Tibial nerve (tissue), 4 donors: Measurements from ENCODE around the gene TTC7B. TPM values are rescaled to one million over a fixed set of nuclear protein-coding genes. Genes with fewer than 3 reads are reported as not detected.

Source experiments
- DNase-seq, 2 donors: peaks; one replicate each; pipeline ENCODE4 v3.0.0-alpha.2; 2019; ENCODE audit warnings: low spot score in 2 of 2
- H3K27ac ChIP-seq, 4 donors: fragments of 200-600 bp; sonication (generic) in 3 of 4; one replicate each; pipeline ENCODE4 v1.5.1; 2017 to 2019; ENCODE audit warnings: mild to moderate bottlenecking in 1 of 4
- H3K27me3 ChIP-seq, 2 donors: fragments of 200-600 bp; sonication (generic) in 1 of 2; one replicate each; pipeline versions ENCODE4 v1.5.1 to v1.6.0; 2017 to 2019
- H3K36me3 ChIP-seq, 3 donors: fragments of 200-600 bp; sonication (generic); one replicate each; pipeline ENCODE4 v1.5.1; 2018 to 2019
- H3K4me1 ChIP-seq, 4 donors: fragments of 200-600 bp; sonication (generic) in 3 of 4; one replicate each; pipeline ENCODE4 v1.5.1; 2017 to 2019
- H3K4me3 ChIP-seq, 4 donors: fragments of 200-600 bp; sonication (generic) in 3 of 4; one replicate each; pipeline ENCODE4 v1.5.1; 2017 to 2019; ENCODE audit warnings: mild to moderate bottlenecking in 1 of 4, moderate library complexity in 1 of 4
- H3K9me3 ChIP-seq, 4 donors: fragments of 200-600 bp; sonication (generic) in 3 of 4; one replicate each; pipeline ENCODE4 v1.5.1; 2017 to 2019
- CTCF ChIP-seq, 5 experiments: fragments of 200-600 bp in 3 of 5; fragments of 450-650 bp in 2 of 5; sonication (generic) in 3 of 5; IDR thresholded peaks; one replicate each; pipeline ENCODE4 v1.5.1; 2016 to 2019; ENCODE audit warnings: antibody characterized with exemption in 5 of 5, mild to moderate bottlenecking in 3 of 5, moderate library complexity in 2 of 5
- EP300 ChIP-seq, 2 donors: sonication (generic); formaldehyde crosslinking; IDR thresholded peaks; one replicate each; pipeline ENCODE4 v1.6.1; 2017; ENCODE audit warnings: antibody characterized with exemption in 2 of 2, mild to moderate bottlenecking in 1 of 2
- POLR2A ChIP-seq, 2 donors: fragments of 450-650 bp; IDR thresholded peaks; one replicate each; pipeline ENCODE4 v1.6.1; 2017; ENCODE audit warnings: antibody characterized with exemption in 2 of 2, mild to moderate bottlenecking in 2 of 2, moderate library complexity in 2 of 2
- WGBS, 2 donors: methylation state at CpG; one replicate each; pipeline ENCODE4 v1.1.5; 2018; 5-methylcytosine and 5-hydroxymethylcytosine counted together
- total RNA-seq, 4 donors: library from RNA; depleted of rRNA; stranded (reverse); fragments of >200 nt; gene quantifications; one replicate each; pipeline ENCODE4 v1.1.0, GENCODE V29; 2016

TTC7B gene
- total RNA-seq, 4 donors from 2014 or later, result 25.9 to 44.1 (median 34.4) TPM

GRCh38 chr14:90545966-90546751 lies 270.1 kb downstream of the TTC7B start:
- Histone ChIP-seq H3K27me3 (no peaks in the 10 kb centered on the region), H3K4me3 (no peak overlapping the region), H3K9me3 (no peaks in the 10 kb centered on the region), H3K36me3 (peaks cover 0 to 27% (median 0%) of the 10 kb centered on the region in 3 donors), H3K4me1 (no peaks in the 10 kb centered on the region), H3K27ac (no peak overlapping the region)
- no peak for DNase-seq
- 78 to 87% methylated on average over 10 of the region's 10 CpGs for WGBS, 2 donors
- TF ChIP-seq CTCF (IDR thresholded peaks at IDR 0.05), result no peak

GRCh38 chr14:90545382-90545781 lies 270.8 kb downstream of the TTC7B start:
- WGBS, 2 donors, result 72 to 86% methylated on average over 3 of the region's 3 CpGs
- H3K27me3 ChIP-seq, result no peaks in the 10 kb centered on the region
- no peaks in the 10 kb centered on the region for H3K4me1 ChIP-seq
- peaks cover 0 to 35% (median 0%) of the 10 kb centered on the region in 3 donors for H3K36me3 ChIP-seq
- TF ChIP-seq CTCF (IDR thresholded peaks at IDR 0.05), result no peak
- no peak for TF ChIP-seq POLR2A (IDR thresholded peaks at IDR 0.05)
- TF ChIP-seq EP300 (IDR thresholded peaks at IDR 0.05), result no peak
- no peak overlapping the region for H3K4me3 ChIP-seq
- H3K27ac ChIP-seq, result no peak overlapping the region
- no peak for DNase-seq
- H3K9me3 ChIP-seq, result no peaks in the 10 kb centered on the region

- H3K36me3 ChIP-seq, result peaks cover 0 to 39% (median 0%) of the 10 kb centered on the region in 3 donors
- TF ChIP-seq EP300 (IDR thresholded peaks at IDR 0.05) (no peak), POLR2A (IDR thresholded peaks at IDR 0.05) (no peak), CTCF (IDR thresholded peaks at IDR 0.05) (no peak)
- WGBS, 2 donors, result 74 to 83% methylated on average over 8 of the region's 8 CpGs
- no peak overlapping the region for H3K4me3 ChIP-seq
- no peak for DNase-seq
- no peak overlapping the region for H3K27ac ChIP-seq
- no peaks in the 10 kb centered on the region for H3K4me1 ChIP-seq
- no peaks in the 10 kb centered on the region for H3K9me3 ChIP-seq
- H3K27me3 ChIP-seq, result no peaks in the 10 kb centered on the region
Observed at GRCh38 chr14:90544971-90545370, 271.3 kb downstream of the TTC7B start.

- H3K36me3 ChIP-seq, result peaks cover 0 to 43% (median 0%) of the 10 kb centered on the region in 3 donors
- no peaks in the 10 kb centered on the region for H3K27me3 ChIP-seq
- TF ChIP-seq EP300 (IDR thresholded peaks at IDR 0.05) (no peak), POLR2A (IDR thresholded peaks at IDR 0.05) (no peak), CTCF (IDR thresholded peaks at IDR 0.05) (no peak)
- H3K9me3 ChIP-seq, result no peaks in the 10 kb centered on the region
- DNase-seq, result no peak
- 96 to 98% methylated on average over 9 of the region's 9 CpGs for WGBS, 2 donors
- no peaks in the 10 kb centered on the region for H3K4me1 ChIP-seq
- H3K27ac ChIP-seq, result no peak overlapping the region
- no peak overlapping the region for H3K4me3 ChIP-seq
Observed at GRCh38 chr14:90544566-90544965, 271.7 kb downstream of the TTC7B start.

GRCh38 chr14:90543876-90544275 lies 272.4 kb downstream of the TTC7B start:
- 94 to 95% methylated on average over 6 of the region's 6 CpGs for WGBS, 2 donors
- Histone ChIP-seq H3K9me3 (no peaks in the 10 kb centered on the region), H3K4me1 (no peaks in the 10 kb centered on the region), H3K4me3 (no peak overlapping the region), H3K27ac (no peak overlapping the region), H3K36me3 (peaks cover 0 to 50% (median 0%) of the 10 kb centered on the region in 3 donors), H3K27me3 (no peaks in the 10 kb centered on the region)
- DNase-seq, result no peak
- TF ChIP-seq EP300 (IDR thresholded peaks at IDR 0.05) (no peak), POLR2A (IDR thresholded peaks at IDR 0.05) (no peak), CTCF (IDR thresholded peaks at IDR 0.05) (no peak)
